ENCODE measurements around the gene SNX10. TPM values are rescaled to one million over a fixed set of nuclear protein-coding genes. Genes with fewer than 3 reads are reported as not detected.
A peak's percentile ranks its signal among the peaks of the same experiment; 100 is the strongest.

SNX10 gene
- total and polyA plus RNA-seq, 8 donors = 7.4 to 75.6 (median 10.3) TPM

- Histone ChIP-seq H3K27ac (peak overlapping the region in 1 of 2 donors; percentile 85), H3K27me3 (peaks cover 51 to 88% of the 10 kb centered on the region in 2 donors), H3K4me3 (peak overlapping the region in 1 of 2 donors; percentile 47), H3K36me3 (peaks cover 0 to 22% of the 10 kb centered on the region in 2 donors), H3K4me1 (peaks cover 0 to 52% of the 10 kb centered on the region in 2 donors), H3K9me3 (no peaks in the 10 kb centered on the region)
- ATAC-seq = no peak
- TF ChIP-seq, protein P1, sequence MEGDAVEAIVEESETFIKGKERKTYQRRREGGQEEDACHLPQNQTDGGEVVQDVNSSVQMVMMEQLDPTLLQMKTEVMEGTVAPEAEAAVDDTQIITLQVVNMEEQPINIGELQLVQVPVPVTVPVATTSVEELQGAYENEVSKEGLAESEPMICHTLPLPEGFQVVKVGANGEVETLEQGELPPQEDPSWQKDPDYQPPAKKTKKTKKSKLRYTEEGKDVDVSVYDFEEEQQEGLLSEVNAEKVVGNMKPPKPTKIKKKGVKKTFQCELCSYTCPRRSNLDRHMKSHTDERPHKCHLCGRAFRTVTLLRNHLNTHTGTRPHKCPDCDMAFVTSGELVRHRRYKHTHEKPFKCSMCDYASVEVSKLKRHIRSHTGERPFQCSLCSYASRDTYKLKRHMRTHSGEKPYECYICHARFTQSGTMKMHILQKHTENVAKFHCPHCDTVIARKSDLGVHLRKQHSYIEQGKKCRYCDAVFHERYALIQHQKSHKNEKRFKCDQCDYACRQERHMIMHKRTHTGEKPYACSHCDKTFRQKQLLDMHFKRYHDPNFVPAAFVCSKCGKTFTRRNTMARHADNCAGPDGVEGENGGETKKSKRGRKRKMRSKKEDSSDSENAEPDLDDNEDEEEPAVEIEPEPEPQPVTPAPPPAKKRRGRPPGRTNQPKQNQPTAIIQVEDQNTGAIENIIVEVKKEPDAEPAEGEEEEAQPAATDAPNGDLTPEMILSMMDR (IDR thresholded peaks at IDR 0.05) = no peak
- intact Hi-C loops (cut with DNase I) = loop anchor here in 1 of 2 donors (5.0 kb wide), 2 partner anchors 292 to 787 kb away; no protein-coding TSS in a partner anchor
- DNase-seq = no peak
Measured at GRCh38 chr7:26374647-26375373, 83.1 kb downstream of the SNX10 start.

DNA sequence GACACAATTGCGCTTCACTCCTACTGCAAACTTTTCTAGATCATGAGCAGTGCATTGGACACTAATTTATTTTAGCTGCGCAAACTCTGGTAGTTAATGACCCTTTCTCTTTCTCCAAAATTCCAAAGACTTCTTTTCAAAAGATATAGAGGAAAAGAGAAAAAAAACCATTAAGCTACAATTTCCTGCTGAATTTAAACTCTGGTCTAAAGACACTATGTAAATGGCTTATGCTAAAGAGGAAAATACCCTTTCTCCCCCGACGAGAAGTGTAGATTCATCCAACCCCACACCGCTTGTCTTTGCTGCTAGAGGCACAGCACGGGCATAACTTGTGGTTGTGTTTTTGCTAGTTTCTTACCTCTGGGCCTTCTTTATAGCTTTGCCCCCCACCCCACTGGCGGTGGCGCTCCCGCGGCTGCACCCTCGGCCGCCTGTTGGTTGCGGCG lies 84.1 kb downstream of the SNX10 start:
- Histone ChIP-seq H3K4me1 (peaks cover 0 to 51% of the 10 kb centered on the region in 2 donors), H3K9me3 (no peaks in the 10 kb centered on the region), H3K27me3 (peaks cover 51 to 79% of the 10 kb centered on the region in 2 donors), H3K27ac (peak overlapping the region in 1 of 2 donors; percentile 85), H3K36me3 (peaks cover 0 to 22% of the 10 kb centered on the region in 2 donors), H3K4me3 (peak overlapping the region in 1 of 2 donors; percentile 47)
- no peak for DNase-seq
- intact Hi-C loops (cut with DNase I) = no loop called here
- TF ChIP-seq, protein P1 (IDR thresholded peaks at IDR 0.05) = no peak
- no peak for ATAC-seq

DNA sequence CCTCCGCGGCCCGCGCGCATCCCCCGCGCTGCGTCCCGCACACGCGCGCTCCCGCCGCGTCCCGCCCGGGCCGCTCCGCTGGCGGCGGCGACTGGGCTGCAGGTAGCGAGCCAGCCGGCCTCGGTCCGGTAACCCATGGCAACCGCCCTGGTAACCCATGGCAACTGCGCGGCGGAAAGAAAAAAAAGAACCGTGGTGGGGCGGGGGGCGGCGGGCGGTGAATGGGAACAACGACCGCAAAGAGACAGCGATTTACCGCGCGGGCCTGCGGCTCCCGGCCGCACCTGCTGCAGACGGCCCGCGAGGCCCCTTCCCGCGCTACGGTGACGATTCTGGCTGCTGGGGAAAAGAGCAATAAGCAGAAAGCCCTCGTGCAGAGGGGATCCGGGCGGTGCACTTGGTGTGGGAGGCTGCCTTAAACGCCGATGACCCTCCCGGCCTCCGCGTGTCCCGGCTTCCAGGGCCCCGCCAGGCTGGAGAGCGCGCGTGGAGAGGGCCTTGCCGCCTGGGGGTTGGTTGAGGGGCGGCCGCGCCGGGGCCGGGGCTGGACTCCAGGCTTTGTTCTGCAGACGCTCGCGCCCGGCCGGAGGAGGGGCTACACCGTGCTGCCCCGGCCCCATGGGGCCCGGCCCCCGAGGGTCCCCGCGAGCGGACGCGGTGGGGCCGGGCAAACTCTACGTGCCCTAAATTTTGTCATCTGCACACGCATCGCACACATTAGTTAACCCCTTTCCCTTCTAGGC lies 84.7 kb downstream of the SNX10 start:
- H3K9me3 ChIP-seq = no peaks in the 10 kb centered on the region
- H3K27ac ChIP-seq = peak overlapping the region in 1 of 2 donors; percentile 85
- peak overlapping the region; percentile 38 to 47 for H3K4me3 ChIP-seq
- TF ChIP-seq, protein P1 (IDR thresholded peaks at IDR 0.05) = no peak
- intact Hi-C loops (cut with DNase I) = no loop called here
- peaks cover 0 to 22% of the 10 kb centered on the region in 2 donors for H3K36me3 ChIP-seq
- H3K4me1 ChIP-seq = peaks cover 0 to 48% of the 10 kb centered on the region in 2 donors
- DNase-seq (peak in 2 of 4 donors; percentile 39 to 84), ATAC-seq (peak; percentile 68)
- H3K27me3 ChIP-seq = peaks cover 51 to 74% of the 10 kb centered on the region in 2 donors

- TF ChIP-seq, protein P1 (IDR thresholded peaks at IDR 0.05) = no peak
- Histone ChIP-seq H3K27me3 (peaks cover 51 to 59% of the 10 kb centered on the region in 2 donors), H3K36me3 (peaks cover 0 to 7% of the 10 kb centered on the region in 2 donors), H3K4me1 (peaks cover 0 to 37% of the 10 kb centered on the region in 2 donors), H3K4me3 (no peak overlapping the region), H3K27ac (no peak overlapping the region), H3K9me3 (no peaks in the 10 kb centered on the region)
- intact Hi-C loops (cut with DNase I) = no loop called here
- DNase-seq = no peak
- no peak for ATAC-seq
Measured at GRCh38 chr7:26378016-26378415, 86.4 kb downstream of the SNX10 start.

GRCh38 chr7:26379711-26380110 lies 88.0 kb downstream of the SNX10 start:
- intact Hi-C loops (cut with DNase I) = loop anchor here in 1 of 2 donors (10.0 kb wide), 1 partner anchor 115 kb away; no protein-coding TSS in a partner anchor
- no peak overlapping the region for H3K27ac ChIP-seq
- ATAC-seq (no peak), DNase-seq (no peak)
- TF ChIP-seq, protein P1 (IDR thresholded peaks at IDR 0.05) = no peak
- H3K4me3 ChIP-seq = no peak overlapping the region
- H3K9me3 ChIP-seq = no peaks in the 10 kb centered on the region
- peaks cover 0 to 37% of the 10 kb centered on the region in 2 donors for H3K4me1 ChIP-seq
- peaks cover 38 to 51% of the 10 kb centered on the region in 2 donors for H3K27me3 ChIP-seq
- peaks cover 0 to 3% of the 10 kb centered on the region in 2 donors for H3K36me3 ChIP-seq
